Progenitor cell of endocrine pancreas (in vitro differentiated cells): ENCODE data around the gene GBA3. TPM values are rescaled to one million over a fixed set of nuclear protein-coding genes. Genes with fewer than 3 reads are reported as not detected.

Experiments
- DNase-seq: peaks from one replicate; pipeline ENCODE4 v3.0.0; 2021; ENCODE audit warnings: low spot score; ENCODE audit not compliant: unreplicated experiment
- H3K27ac Mint-ChIP-seq: 2 replicates; pipeline ENCODE4 v1.8.0; 2021; ENCODE audit warnings: mild to moderate bottlenecking, moderate library complexity, mixed read lengths
- H3K27me3 Mint-ChIP-seq: 2 replicates; pipeline ENCODE4 v1.8.0; 2021; ENCODE audit warnings: mixed read lengths
- H3K36me3 Mint-ChIP-seq: 2 replicates; pipeline ENCODE4 v1.8.0; 2022; ENCODE audit warnings: mixed read lengths; ENCODE audit not compliant: insufficient read depth
- H3K4me1 Mint-ChIP-seq: 2 replicates; pipeline ENCODE4 v1.8.0; 2021; ENCODE audit warnings: low read depth, mixed read lengths
- H3K4me3 Mint-ChIP-seq: 2 replicates; pipeline ENCODE4 v1.8.0; 2021; ENCODE audit warnings: low read depth, mild to moderate bottlenecking, moderate library complexity, mixed read lengths
- H3K9me3 Mint-ChIP-seq: 2 replicates; pipeline ENCODE4 v1.8.0; 2021; ENCODE audit warnings: low read depth, mixed read lengths
- total RNA-seq: library from RNA; stranded (reverse); gene quantifications from 2 replicates; pipeline ENCODE4 v1.2.1, GENCODE V29; 2021
- TF ChIP-seq, protein P1 (sequence below): fragments of 200-600 bp; sonication (generic); IDR thresholded peaks from one replicate; pipeline ENCODE4 v1.5.0; 2021; ENCODE audit warnings: antibody characterized with exemption, mild to moderate bottlenecking; ENCODE audit not compliant: unreplicated experiment

The GBA3 gene
- total RNA-seq, 1 donor from 2014 or later, result 0.29 TPM

DNA sequence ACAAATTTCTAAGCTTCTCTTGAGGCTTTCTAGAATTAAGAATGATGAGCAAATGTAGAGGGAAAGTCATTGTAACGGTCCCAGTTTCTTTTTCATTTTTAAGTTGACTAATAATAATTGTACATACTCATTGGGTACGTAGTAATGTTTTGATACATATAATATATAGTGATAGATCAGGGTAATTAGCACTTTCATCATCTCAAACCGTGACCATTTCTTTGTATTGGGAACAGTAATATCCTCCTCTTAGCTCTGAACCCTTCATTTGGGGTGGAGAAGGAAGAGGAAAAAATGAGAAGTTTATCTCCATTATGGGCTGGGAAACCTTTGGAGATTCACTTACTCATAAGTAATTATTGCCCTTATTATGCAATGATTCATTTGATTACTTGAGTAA, 39.0 kb upstream of the GBA3 start:
- Mint-ChIP-seq H3K27me3 (no peaks in the 10 kb centered on the region), H3K9me3 (no peaks in the 10 kb centered on the region), H3K36me3 (no peaks in the 10 kb centered on the region), H3K4me1 (no peaks in the 10 kb centered on the region), H3K4me3 (no peak overlapping the region), H3K27ac (no peak overlapping the region)
- no peak for DNase-seq
- TF ChIP-seq, protein P1, sequence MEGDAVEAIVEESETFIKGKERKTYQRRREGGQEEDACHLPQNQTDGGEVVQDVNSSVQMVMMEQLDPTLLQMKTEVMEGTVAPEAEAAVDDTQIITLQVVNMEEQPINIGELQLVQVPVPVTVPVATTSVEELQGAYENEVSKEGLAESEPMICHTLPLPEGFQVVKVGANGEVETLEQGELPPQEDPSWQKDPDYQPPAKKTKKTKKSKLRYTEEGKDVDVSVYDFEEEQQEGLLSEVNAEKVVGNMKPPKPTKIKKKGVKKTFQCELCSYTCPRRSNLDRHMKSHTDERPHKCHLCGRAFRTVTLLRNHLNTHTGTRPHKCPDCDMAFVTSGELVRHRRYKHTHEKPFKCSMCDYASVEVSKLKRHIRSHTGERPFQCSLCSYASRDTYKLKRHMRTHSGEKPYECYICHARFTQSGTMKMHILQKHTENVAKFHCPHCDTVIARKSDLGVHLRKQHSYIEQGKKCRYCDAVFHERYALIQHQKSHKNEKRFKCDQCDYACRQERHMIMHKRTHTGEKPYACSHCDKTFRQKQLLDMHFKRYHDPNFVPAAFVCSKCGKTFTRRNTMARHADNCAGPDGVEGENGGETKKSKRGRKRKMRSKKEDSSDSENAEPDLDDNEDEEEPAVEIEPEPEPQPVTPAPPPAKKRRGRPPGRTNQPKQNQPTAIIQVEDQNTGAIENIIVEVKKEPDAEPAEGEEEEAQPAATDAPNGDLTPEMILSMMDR, result no peak

DNA sequence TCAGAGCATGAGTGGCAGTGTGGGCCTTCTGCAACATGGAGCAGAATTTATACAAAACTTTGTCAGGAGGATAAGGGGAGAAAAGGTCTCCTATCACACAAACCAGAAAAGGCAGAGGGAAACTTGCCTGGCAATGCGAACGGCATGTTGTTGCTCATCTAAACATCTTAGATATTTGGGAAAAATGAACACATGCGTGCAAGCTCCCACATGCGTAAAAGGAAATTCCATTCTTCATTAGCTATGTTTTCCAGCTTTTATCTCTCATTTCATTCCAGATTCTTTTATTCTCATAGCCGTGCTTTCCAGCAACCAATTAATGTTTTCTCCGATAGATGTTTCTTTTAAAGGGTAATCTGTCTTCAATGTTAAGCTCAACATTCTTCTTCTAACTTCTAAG, 31.3 kb upstream of the GBA3 start:
- Mint-ChIP-seq H3K9me3 (no peaks in the 10 kb centered on the region), H3K27ac (no peak overlapping the region), H3K4me3 (no peak overlapping the region), H3K36me3 (no peaks in the 10 kb centered on the region), H3K4me1 (no peaks in the 10 kb centered on the region), H3K27me3 (no peaks in the 10 kb centered on the region)
- TF ChIP-seq, protein P1, result no peak
- DNase-seq, result no peak

DNA sequence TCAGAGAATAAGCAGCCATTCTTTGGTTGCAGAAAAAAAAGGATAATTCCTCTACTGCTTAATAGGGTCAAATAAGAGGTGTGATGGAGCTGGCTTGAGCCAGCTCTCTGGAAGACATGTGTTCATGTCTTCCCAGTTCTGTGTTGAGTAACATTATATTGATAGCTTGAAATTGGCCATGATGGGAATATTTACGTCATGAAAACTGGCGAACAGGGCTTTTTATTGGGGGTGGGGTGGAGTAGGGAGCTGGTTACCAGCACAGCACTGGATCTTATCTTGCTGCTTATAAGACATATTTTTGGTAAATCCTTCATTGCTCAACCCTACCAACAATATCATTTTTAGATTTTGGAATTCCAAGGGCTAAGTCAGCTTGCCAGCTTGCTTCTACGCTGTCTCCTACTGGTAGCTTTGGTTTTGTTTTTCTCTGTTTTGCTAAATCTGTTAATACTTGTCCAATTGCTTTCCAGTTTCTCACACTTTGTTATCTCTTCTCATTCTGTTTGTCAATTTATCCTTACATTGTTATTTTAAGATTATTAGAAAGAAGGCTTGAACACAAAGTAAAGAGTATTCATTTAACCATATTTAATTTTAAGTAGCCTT, 25.3 kb upstream of the GBA3 start:
- Mint-ChIP-seq H3K36me3 (no peaks in the 10 kb centered on the region), H3K4me1 (no peaks in the 10 kb centered on the region), H3K27me3 (peaks cover 2% of the 10 kb centered on the region), H3K27ac (no peak overlapping the region), H3K9me3 (no peaks in the 10 kb centered on the region), H3K4me3 (no peak overlapping the region)
- TF ChIP-seq, protein P1, result no peak
- DNase-seq, result no peak

GRCh38 chr4:22668301-22668700, 24.4 kb upstream of the GBA3 start:
- Mint-ChIP-seq H3K9me3 (no peaks in the 10 kb centered on the region), H3K27ac (no peak overlapping the region), H3K27me3 (peaks cover 2% of the 10 kb centered on the region), H3K36me3 (no peaks in the 10 kb centered on the region), H3K4me3 (no peak overlapping the region), H3K4me1 (no peaks in the 10 kb centered on the region)
- TF ChIP-seq, protein P1, result no peak
- DNase-seq, result no peak

DNA sequence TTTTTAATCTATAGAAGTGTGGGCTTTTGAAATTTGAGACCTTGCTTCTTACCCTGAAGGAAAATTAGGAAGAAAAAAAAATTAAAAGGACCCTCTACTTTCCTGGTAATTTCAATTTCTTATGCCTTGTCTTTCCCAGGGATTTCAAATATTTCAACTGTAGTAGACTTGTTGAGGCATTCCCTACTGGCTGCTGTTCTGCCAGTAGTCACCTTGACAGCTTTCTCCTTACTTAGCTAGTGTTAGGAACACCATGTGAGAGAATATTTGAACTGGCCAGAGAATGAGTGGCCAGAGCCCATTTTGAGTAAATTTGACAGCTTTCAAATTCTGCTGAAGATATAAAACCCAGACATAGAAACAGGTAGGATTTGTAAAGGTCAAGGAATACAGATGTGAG, 24.0 kb upstream of the GBA3 start:
- Mint-ChIP-seq H3K36me3 (no peaks in the 10 kb centered on the region), H3K27me3 (peaks cover 2% of the 10 kb centered on the region), H3K4me3 (no peak overlapping the region), H3K27ac (no peak overlapping the region), H3K9me3 (no peaks in the 10 kb centered on the region), H3K4me1 (no peaks in the 10 kb centered on the region)
- no peak for DNase-seq
- TF ChIP-seq, protein P1, result no peak
